DMS53 treated with DMSO at 0.1 percent for 48 hours (cell line): Measurements from ENCODE around the gene RADX.
A peak's percentile ranks its signal among the peaks of the same experiment; 100 is the strongest.

Experiments used
- DNase-seq: peaks from one replicate; lab custom pipeline; 2025; ENCODE audit not compliant: unreplicated experiment; lab: John Stamatoyannopoulos, UW

RADX gene

DNA sequence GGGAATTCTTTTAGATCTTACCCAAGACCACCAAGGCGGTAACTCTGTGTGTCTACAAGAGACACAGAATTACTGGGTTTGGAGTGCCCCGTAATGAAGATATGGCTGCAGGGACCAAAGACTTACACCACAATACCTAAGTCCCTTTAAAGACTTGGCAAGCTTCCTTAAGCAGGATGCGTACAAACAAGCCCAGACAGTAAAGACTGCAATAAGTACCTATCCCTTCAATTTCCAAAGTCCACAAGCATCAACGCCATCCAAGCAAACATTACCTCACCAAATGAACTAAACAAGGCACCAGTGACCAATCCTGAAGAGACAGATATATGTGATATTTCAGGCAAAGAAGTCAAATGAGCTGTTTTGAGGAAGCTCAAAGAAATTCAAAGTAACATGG lies 72.4 kb downstream of the RADX start:
- no peak for DNase-seq

DNA sequence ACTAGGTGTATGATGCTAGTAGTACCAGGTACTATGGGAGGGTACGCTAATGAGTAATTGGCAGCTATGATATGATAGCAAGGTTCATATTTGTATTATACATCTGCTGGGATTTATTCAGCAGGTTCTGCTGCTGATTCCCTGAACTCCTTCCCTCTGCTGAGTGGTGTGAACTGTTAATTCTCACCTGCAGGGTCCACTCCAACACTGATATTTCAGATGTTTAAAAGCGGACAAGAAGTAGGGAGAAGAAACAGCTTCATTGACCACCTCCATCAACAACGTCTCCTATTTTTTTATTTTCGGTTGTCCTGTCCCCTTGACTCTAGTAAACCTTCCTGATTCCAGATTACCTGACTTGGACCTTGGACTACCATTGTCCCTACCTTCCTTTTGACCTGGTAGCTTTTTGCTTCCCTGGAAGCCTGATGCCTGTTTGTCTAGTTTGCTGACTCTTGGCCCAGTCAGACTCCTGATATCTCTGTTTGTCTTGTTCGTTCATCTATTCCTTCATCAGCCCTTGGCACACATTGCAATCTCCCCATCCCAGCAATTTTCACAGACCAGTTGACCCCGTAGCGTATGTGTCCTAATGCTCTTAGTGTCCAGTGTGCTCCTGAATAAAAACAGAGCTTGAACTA lies 80.8 kb downstream of the RADX start:
- DNase-seq: peak; percentile 3

DNA sequence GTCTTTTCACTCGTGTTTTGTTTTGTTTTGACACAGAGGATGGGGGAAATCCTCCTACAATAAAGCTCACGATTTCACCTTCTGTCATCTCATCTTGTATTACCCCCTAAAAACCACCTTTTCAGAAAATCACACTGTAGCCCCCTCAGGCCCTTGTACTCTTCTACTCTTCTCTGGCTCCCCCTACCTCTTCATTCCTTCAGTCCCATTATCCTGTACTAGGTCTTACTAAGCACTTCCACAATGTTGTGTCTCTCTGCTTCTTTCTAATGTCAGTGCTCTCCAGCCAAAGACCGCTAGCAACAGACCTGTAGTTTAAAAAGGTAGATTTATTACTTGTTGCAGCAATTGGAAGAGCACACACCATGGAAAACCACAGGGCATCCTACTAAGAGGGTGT lies 84.7 kb downstream of the RADX start:
- DNase-seq: no peak

DNA sequence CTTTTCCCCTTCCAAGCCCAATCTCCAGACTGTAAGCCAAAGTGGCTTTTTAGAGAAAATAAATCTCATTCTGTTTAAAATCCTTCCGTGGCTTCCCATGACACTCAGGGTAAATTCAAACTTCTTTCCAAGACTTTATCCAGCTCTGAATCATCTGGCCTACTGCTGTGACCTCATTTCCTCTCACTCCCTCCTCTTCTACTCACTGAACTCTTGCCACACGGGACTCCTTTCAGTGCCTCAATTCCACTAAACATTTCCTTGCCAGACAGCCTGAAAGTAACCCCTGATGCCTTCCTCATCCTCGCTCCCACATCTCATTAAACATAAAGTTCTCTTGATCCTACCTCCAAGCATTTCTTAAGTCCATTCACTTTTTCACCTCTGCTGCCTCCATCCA lies 86.9 kb downstream of the RADX start:
- no peak for DNase-seq

DNA sequence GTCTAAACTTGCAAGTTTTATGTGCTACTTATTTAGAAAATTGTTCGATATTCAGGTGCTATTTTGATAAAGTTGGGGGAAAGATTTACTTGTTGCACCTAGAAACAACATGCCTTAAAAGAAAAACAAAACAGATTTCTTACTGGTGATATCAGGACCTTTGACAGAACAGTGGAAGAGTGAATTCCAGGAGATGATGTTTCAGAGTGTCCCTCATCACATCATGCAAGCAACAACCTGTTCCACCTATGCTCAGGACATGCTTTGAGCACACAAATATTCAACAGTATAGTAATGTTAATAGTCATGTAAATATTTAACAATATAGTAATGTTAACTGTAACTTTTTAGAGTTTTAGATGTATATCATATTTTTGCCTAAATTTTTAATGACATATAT lies 90.9 kb downstream of the RADX start:
- no peak for DNase-seq

DNA sequence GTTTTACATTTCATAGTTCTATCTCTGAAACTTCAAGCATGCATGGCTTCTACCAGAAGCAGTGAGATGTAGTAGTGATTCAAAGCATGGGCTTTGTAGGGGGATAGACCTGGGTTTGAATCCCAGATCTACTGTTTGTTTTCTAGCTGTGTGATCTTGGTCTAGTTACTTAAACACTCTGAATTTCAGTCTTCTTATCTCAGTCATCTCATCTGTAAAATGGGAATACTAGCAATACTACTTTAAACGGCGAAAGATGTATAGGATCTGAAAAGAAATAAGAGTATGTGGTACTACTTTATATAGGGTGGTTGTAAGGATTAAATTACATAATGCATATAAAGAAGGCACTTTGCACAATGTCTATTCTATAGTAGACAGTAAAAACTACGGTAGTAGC lies 94.7 kb downstream of the RADX start:
- DNase-seq: no peak

DNA sequence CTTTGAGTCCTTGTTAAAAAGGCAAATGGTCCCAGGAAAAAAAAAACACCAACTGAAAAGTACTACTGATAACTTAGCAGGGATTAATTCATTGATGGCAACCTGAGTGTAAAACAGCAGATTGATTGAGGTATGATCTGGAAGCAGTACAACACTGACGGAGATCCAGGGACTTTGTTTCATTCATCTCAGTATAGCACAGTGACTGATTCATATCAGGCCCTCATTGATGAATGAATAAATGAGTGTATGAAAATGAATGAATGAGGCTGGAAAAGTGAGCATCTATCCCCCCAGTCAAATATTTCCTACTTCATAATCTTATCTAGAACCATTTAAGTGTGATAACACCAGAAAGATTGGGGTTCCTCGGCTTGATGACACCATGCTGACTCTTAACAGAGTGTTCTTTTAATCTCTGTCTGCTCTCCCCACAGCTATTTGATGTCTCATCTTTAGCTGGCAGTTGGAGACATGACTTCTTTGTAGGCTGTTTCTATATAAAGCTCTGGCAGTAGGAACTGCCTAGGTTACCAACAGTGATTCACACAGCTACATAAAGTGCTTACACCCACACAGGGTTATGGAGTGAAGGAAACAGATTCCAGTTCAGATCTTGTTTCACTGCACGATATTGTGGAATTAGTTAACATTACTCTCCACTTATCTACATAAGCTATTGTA lies 96.1 kb downstream of the RADX start:
- DNase-seq: no peak

DNA sequence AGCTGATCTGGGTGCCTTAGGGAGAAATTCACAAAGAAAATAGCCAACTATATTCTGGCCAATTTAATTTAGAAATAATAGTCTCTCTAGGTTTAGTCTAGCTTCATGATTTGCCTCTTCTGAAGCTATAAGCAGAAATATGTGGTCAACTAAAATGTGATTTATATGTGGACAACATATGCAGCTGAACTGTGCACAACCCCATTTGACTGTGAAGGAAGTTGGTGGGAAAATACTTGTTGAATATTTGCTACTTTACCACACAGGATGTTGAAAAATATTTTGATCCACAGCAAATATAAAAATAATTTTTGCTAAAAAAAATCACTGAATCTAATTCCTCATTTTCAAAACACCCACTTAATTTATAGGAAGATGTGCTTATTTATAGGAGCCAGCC lies 99.0 kb downstream of the RADX start:
- DNase-seq: no peak

DNA sequence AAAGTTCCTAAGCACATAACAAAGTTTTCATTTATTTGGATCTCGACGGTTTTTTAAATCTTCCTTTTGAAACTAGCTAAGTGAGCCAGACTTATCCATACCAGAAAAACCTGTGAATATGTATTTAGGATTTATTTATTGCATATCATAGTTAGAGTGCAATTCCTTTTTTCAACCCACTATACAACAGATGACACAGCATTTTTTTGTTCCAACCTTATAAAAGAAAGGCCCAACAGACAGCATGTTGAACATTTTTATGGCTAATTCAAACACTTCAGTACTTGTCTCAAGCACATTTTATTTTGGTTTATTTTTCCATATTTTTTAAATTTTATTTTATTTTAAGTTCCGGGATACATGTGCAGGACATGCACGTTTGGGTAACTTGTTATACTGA lies 99.6 kb downstream of the RADX start:
- DNase-seq: no peak

DNA sequence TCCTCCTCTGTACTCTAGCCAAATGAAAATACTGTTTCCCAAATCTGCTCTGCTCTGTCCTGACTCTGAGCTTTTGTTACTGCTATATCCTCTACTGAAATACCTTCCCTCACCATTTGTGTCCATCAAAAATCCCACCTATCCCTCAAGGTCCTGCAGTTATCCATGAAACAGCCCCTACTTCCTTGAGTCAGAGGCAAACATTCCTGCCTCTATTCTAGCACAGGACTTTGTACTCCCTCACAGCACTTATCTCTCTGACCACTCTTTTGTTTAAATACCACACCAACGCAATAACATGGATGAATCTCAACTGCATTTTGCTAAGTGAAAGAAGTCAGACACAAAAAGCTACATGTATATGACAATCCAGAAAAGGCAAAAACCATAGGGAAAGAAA lies 104.2 kb downstream of the RADX start:
- DNase-seq: peak; percentile 21

DNA sequence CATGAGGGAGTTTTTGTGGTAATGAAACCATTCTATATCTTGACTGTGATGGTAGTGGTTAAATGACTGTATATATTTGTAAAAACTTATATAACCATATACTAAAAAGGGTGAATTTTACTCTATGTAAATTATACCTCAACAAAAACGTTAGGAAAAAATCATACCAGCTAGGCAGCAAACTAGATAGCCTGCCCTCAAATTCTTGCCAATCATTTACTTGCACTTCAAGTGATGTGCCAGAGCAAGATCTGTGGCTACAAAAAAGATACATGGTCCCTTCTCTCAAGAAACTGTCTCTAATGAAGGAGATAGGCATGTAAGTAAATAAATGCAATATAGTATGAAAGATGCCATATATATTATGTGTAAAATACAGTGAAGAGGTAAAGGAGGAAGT lies 104.7 kb downstream of the RADX start:
- peak; percentile 6 for DNase-seq

DNA sequence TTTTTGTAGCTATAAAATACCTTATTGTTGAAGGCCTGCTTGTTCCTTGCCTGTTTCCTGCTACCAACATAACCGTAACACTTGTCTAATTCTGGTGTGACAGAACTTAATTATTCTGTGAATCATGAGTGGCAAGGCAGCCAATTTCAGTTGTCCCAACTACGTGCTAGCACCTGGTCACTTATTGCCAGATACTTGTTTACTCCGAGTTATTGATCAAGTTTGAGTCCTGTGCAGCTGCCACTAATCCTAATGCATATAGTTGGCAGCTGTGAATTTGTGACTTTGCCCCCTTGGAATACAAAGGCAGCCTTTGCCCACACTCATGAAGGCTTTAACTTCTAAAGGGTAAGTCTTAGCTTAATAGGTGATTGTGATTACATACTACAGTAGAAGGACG lies 106.9 kb downstream of the RADX start:
- peak; percentile 47 for DNase-seq

DNA sequence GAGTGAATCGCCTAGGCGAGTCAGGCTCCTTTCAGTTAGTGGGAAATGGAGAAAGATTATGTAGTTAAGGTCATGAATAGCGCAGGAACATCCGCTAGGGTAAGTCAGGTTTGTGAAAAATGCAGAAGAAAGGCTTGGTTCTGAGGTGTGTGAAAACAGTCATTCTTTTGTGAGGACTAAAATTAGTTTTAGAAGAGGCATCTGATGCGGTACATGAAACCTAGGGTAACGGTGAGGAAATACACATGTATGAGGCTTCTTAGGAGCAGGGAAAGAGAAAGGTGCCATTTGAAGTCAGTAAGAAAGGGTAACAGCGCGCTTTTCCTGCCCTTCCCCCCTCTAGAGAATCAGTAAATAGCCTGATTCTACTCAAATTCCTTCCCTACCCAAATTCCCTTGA lies 114.2 kb downstream of the RADX start:
- DNase-seq: peak; percentile 1

DNA sequence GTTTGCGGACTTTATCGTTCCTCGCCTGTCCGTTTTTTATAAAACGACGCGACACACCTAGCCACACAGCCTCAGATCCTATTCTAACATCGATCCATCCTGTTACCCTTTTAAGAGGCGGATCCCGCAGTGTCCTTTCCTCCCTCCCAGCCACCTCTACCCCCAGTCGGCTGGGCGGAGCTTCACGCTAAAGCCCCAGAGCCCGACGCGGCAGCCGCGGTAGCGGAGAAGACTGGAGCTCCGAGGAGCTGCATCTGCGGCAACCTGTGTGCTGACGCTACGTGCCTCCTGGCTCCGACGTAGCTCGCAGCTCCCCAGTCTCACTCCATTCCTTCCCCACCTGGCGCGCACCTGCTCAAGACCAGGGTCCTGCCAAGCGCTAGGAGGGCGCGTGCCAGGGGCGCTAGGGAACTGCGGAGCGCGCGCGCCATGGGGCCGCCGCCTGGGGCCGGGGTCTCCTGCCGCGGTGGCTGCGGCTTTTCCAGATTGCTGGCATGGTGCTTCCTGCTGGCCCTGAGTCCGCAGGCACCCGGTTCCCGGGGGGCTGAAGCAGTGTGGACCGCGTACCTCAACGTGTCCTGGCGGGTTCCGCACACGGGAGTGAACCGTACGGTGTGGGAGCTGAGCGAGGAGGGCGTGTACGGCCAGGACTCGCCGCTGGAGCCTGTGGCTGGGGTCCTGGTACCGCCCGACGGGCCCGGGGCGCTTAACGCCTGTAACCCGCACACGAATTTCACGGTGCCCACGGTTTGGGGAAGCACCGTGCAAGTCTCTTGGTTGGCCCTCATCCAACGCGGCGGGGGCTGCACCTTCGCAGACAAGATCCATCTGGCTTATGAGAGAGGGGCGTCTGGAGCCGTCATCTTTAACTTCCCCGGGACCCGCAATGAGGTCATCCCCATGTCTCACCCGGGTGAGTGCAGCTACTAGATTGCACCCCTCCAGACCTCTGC lies 115.0 kb downstream of the RADX start, which contains the start of gene RNF128:
Gene RNF128 (plus strand): TSS at position 217 of the 953 bp plus-strand sequence. CDS start 213 bp downstream, at position 430.
- peak; percentile 73 for DNase-seq

DNA sequence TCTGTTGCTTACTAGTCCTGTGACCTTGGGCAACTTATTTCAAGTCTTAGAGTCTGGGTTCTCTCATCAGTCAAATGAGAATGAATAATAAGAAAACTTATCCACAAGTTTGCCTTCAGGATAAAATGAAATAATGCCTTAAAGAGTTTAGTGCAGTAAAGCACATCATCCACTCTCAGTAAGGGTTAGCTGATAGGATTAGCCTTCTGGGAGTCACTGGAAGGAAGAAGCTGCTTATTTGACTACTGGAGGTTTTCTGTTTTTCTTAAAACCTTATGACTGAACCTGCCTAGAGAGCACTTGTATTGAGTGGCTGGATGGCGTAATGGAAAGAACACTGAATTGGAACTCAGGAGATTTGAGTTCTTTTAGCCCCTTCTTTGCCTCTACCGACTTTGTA lies 116.6 kb downstream of the RADX start:
- DNase-seq: peak; percentile 11
